GM21515 (cell line): ENCODE data around the gene KRTAP20-4.

Source experiments
- ATAC-seq: cut with Tn5 transposase; IDR thresholded peaks from one replicate; pipeline ENCODE4 v1.9.1; 2021; ENCODE audit not compliant: unreplicated experiment

Gene KRTAP20-4

DNA sequence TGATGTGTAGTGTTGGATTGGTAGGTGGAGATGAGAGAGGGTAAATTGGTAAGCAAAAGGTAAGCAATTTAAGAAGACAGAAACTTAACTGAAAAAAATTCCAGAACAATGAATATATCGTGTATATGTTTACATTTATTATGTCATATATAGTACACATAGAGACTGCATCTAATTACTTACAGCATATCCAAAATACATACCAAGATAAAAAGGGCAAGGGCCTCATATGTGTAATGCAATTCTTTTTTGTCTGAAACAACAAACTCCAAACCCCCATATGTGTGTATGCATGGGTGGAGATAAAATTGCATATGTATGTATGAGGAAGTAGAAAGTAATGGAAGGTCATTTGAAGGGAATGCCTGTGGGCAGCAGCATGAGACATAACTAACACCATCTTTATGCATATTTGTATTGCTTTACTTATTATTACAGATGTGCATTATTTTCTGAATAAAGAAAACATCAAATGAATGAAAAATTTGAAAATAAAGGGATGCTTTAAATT, 26.5 kb downstream of the KRTAP20-4 start:
- no peak for ATAC-seq

DNA sequence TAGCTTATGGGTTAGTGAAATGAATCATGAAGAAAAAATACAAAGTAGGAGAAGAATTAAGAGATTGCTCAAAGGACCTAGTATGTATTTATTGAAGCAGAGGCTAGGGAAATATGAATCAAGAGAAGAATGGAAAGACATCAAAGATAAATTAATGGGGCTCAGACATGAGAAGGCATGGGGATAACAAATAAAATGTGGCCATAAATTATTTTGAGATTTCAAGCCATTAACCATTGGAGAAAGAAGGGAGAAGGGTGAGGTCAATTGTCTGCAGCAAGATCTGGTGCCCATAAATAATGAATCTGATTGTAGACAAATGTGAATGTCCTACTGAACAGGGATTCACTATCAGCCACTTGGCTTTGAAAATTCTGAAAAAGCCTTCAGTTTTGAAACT, 32.5 kb downstream of the KRTAP20-4 start:
- no peak for ATAC-seq

- no peak for ATAC-seq
Measured at GRCh38 chr21:30668776-30669175, 48.3 kb downstream of the KRTAP20-4 start.
